ENCODE measurements around the gene COA1.

- TF ChIP-seq CTCF (IDR thresholded peaks at IDR 0.05; ENCODE audit: low read length), result no peak
- TF ChIP-seq EZH2phosphoT487 (IDR thresholded peaks at IDR 0.05; ENCODE audit: low read length), result no peak
- no peak for TF ChIP-seq EZH2 (optimal IDR thresholded peaks at IDR 0.05; ENCODE audit: low read depth, low read length)
Observed at GRCh38 chr7:43701500-43701854, 27.8 kb downstream of the COA1 start.
